ENCODE results near the gene CALM3.

The CALM3 gene

GRCh38 chr19:46634045-46634655 lies 33.0 kb downstream of the CALM3 start:
- Histone ChIP-seq H3K4me3 (ENCODE audit: low read length) (peak overlapping the region; percentile 41), H3K27ac (ENCODE audit: low read length) (no peak overlapping the region), H3K9me2 (replicated peaks; ENCODE audit: insufficient read depth, low read length) (no peaks in the 10 kb centered on the region), H3F3A (ENCODE audit: insufficient read depth, low read length) (peaks cover 7% of the 10 kb centered on the region), H2AFZ (ENCODE audit: low read length) (no peak overlapping the region), H3K4me2 (ENCODE audit: low read depth, low read length) (peak overlapping the region; percentile 84), H3K4me1 (ENCODE audit: low read length) (peaks cover 12% of the 10 kb centered on the region), H3K27me3 (replicated peaks; ENCODE audit: insufficient read depth, low read length) (peaks cover 84% of the 10 kb centered on the region), H4K20me1 (ENCODE audit: insufficient read depth, low read length) (no peaks in the 10 kb centered on the region), H3K79me2 (ENCODE audit: low read length) (no peaks in the 10 kb centered on the region), H3K9ac (ENCODE audit: low read length) (no peak overlapping the region), H3K9me3 (replicated peaks; ENCODE audit: insufficient read depth, low read length) (no peaks in the 10 kb centered on the region), H3K36me3 (replicated peaks; ENCODE audit: insufficient read depth, low read length) (no peaks in the 10 kb centered on the region)
- no peak for TF ChIP-seq EZH2phosphoT487 (IDR thresholded peaks at IDR 0.05; ENCODE audit: low read length)
- DNase-seq, result peak; percentile 89

- Histone ChIP-seq H3K36me3 (replicated peaks; ENCODE audit: insufficient read depth, low read length) (no peaks in the 10 kb centered on the region), H3K4me1 (ENCODE audit: low read length) (peaks cover 16% of the 10 kb centered on the region), H3K4me3 (ENCODE audit: low read length) (peak overlapping the region; percentile 31; the same call in 1 of the 2 replicates), H3K9me2 (replicated peaks; ENCODE audit: insufficient read depth, low read length) (no peaks in the 10 kb centered on the region), H3K79me2 (ENCODE audit: low read length) (no peaks in the 10 kb centered on the region), H3F3A (ENCODE audit: insufficient read depth, low read length) (peaks cover 7% of the 10 kb centered on the region), H3K9me3 (replicated peaks; ENCODE audit: insufficient read depth, low read length) (no peaks in the 10 kb centered on the region), H3K27me3 (replicated peaks; ENCODE audit: insufficient read depth, low read length) (peaks cover 83% of the 10 kb centered on the region), H2AFZ (ENCODE audit: low read length) (no peak overlapping the region), H3K9ac (ENCODE audit: low read length) (no peak overlapping the region), H3K27ac (ENCODE audit: low read length) (no peak overlapping the region), H4K20me1 (ENCODE audit: insufficient read depth, low read length) (no peaks in the 10 kb centered on the region), H3K4me2 (ENCODE audit: low read depth, low read length) (peak overlapping the region; percentile 41; the same call in 1 of the 2 replicates)
- no peak for DNase-seq
- no peak for TF ChIP-seq CTCF (IDR thresholded peaks at IDR 0.05; ENCODE audit: low read length)
- no peak for TF ChIP-seq EZH2 (optimal IDR thresholded peaks at IDR 0.05; ENCODE audit: low read depth, low read length)
- no peak for TF ChIP-seq EZH2phosphoT487 (IDR thresholded peaks at IDR 0.05; ENCODE audit: low read length)
Measured at GRCh38 chr19:46634656-46635218, 33.6 kb downstream of the CALM3 start.

DNA sequence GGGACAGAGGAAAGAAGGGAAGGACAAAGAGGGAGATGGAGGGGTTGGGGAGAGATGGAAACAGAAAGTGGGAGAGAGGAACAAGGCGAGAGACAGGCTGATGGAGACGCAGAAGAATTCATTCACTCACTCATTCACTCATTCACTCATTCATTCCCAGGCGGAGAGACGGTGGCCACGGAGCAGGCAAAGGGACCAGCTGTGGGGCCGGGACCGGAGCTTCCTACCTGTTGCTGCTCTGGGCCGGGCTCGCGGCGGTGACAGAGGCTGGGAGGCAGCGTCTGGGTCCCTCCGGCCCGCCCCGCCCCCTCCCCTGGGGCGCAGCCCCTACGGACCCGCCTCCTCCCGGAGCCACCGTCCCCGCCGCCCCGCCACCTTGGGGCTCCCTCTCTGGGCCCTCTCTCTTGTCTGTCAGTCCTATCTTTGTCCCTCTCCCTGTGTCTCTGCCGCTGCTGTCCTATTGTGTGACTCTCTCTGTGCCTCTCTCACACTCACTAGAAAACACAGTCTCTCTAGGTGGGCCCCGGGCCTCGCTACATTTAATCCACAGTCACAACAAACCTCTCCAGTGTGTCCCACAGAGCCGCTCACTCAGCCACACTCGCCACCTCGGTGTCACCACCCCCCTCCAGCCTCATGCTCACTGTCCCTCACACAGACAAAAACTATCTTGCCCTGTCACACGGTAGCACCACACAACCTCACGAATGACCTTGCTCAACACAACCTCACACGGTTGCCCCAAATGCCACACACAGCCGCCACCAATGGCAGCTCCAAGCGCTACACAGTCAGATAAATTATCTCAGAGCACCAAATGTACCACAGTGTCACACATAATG lies 35.0 kb downstream of the CALM3 start, which contains the start of gene GNG8:
Gene GNG8 (minus strand): TSS at position 283 of the 842 bp plus-strand sequence. CDS start 1,520 bp downstream, outside the sequence.
- no peaks in the 10 kb centered on the region for H3K36me3 ChIP-seq (replicated peaks; ENCODE audit: insufficient read depth, low read length)
- no peaks in the 10 kb centered on the region for H3K79me2 ChIP-seq (ENCODE audit: low read length)
- DNase-seq, result no peak
- no peak within 1 kb of the TSS for H3K27ac ChIP-seq (ENCODE audit: low read length)
- TF ChIP-seq EZH2 (optimal IDR thresholded peaks at IDR 0.05; ENCODE audit: low read depth, low read length) (no peak), CTCF (IDR thresholded peaks at IDR 0.05; ENCODE audit: low read length) (no peak), EZH2phosphoT487 (IDR thresholded peaks at IDR 0.05; ENCODE audit: low read length) (no peak)
- H2AFZ ChIP-seq (ENCODE audit: low read length), result no peak within 1 kb of the TSS
- peaks cover 7% of the 10 kb centered on the region for H3F3A ChIP-seq (ENCODE audit: insufficient read depth, low read length)
- no peak within 1 kb of the TSS for H3K4me3 ChIP-seq (ENCODE audit: low read length)
- H3K4me2 ChIP-seq (ENCODE audit: low read depth, low read length), result no peak within 1 kb of the TSS
- H3K9ac ChIP-seq (ENCODE audit: low read length), result no peak within 1 kb of the TSS
- peaks cover 84% of the 10 kb centered on the region for H3K27me3 ChIP-seq (replicated peaks; ENCODE audit: insufficient read depth, low read length)
- H3K9me3 ChIP-seq (replicated peaks; ENCODE audit: insufficient read depth, low read length), result no peaks in the 10 kb centered on the region
- no peaks in the 10 kb centered on the region for H3K9me2 ChIP-seq (replicated peaks; ENCODE audit: insufficient read depth, low read length)
- H3K4me1 ChIP-seq (ENCODE audit: low read length), result peaks cover 19% of the 10 kb centered on the region
- no peaks in the 10 kb centered on the region for H4K20me1 ChIP-seq (ENCODE audit: insufficient read depth, low read length)
